Pancreas (tissue), 10 donors: Measurements from ENCODE around the gene CISD2. TPM values are rescaled to one million over a fixed set of nuclear protein-coding genes. Genes with fewer than 3 reads are reported as not detected.

ENCODE experiments used
- ATAC-seq, 4 donors: fragments of 200-7000 bp; cut with Tn5 transposase; one replicate each; pipeline versions ENCODE4 v1.8.0 to v1.9.1; 2020; ENCODE audit warnings: mild to moderate bottlenecking in 4 of 4, moderate library complexity in 4 of 4
- DNase-seq, 6 donors: peaks; one replicate each; pipeline ENCODE4 v3.0.0-alpha.2; 2020
- FAIRE-seq: peaks from 2 replicates; lab custom pipeline; 2012; peaks lifted over from hg19 to GRCh38; lab: Jason Lieb, UNC
- H3K27ac ChIP-seq, 4 donors: fragments of 200-600 bp; sonication (generic); 1 replicate in 3 of 4; 2 replicates in 1 of 4; pipeline versions ENCODE4 v1.5.0 to v1.8.0; 2020
- H3K27me3 ChIP-seq, 4 donors: fragments of 200-600 bp; one replicate each; pipeline ENCODE4 v1.8.0; 2021
- H3K36me3 ChIP-seq, 3 donors: fragments of 200-600 bp; sonication (generic) in 1 of 3; one replicate each; pipeline versions ENCODE4 v1.5.0 to v1.8.0; 2020 to 2021
- H3K4me1 ChIP-seq, 3 donors: fragments of 200-600 bp; one replicate each; pipeline ENCODE4 v1.8.0; 2021
- H3K4me3 ChIP-seq, 4 donors: fragments of 200-600 bp; sonication (generic) in 2 of 4; one replicate each; pipeline versions ENCODE4 v1.5.0 to v1.8.0; 2020 to 2021
- H3K9me3 ChIP-seq, 4 donors: fragments of 200-600 bp; one replicate each; pipeline ENCODE4 v1.8.0; 2021
- WGBS, 2 donors: extraction: QIAGEN DNeasy Blood & Tissue Kit; methylation state at CpG; one replicate each; pipeline ENCODE4 v1.1.7; 2013; 5-methylcytosine and 5-hydroxymethylcytosine counted together
- intact Hi-C, 3 donors: fragments of 100-400 bp; cut with DNase I; formaldehyde crosslinking; loops; one replicate each; pipeline versions ENCODE4 v1.11.1 to v1.14.2; 2022
- polyA plus RNA-seq, 2 donors: library from polyadenylated mRNA; stranded (reverse); fragments of 200-250 nt; gene quantifications; one replicate each; pipeline ENCODE4 v1.2.3, GENCODE V29; 2013
- total RNA-seq, 6 donors: library from RNA; stranded (reverse); fragmentation: NEBNext Ultra II Directional in 4 of 6; extraction: Animal tissue kit (Norgen Biotek cat#: 25700) in 4 of 6; gene quantifications; one replicate each; pipeline versions ENCODE4 v1.2.1 to v1.2.4, GENCODE V29; 2021 to 2023
- TF ChIP-seq, protein P1 (sequence below), 4 donors: fragments of 200-600 bp; sonication (generic) in 3 of 4; IDR thresholded peaks; one replicate each; pipeline versions ENCODE4 v1.5.0 to v1.8.0; 2021; ENCODE audit warnings: antibody characterized with exemption in 4 of 4
- donor health status: healthy with polysubstance abuse.
- donor health status: DM: no; HTN: no; CAD: no; lungs with moderate emphysema.
- donor health status: DM: no; HTN: no; CAD: no.
- donor health status: control.
- donor health status: control.
- donor health status: Bipolar disorder and iron deficiency.
- donor health status: DM: yes; HTN: yes; CAD: no.
- donor health status: DM: no; HTN: no; CAD: no.
- donor health status: DM: no; HTN: no; CAD: no.
- donor health status: DM: yes; HTN: yes; CAD: no.

Gene CISD2
- total and polyA plus RNA-seq, 8 donors, result 10.2 to 23.1 (median 14.4) TPM

DNA sequence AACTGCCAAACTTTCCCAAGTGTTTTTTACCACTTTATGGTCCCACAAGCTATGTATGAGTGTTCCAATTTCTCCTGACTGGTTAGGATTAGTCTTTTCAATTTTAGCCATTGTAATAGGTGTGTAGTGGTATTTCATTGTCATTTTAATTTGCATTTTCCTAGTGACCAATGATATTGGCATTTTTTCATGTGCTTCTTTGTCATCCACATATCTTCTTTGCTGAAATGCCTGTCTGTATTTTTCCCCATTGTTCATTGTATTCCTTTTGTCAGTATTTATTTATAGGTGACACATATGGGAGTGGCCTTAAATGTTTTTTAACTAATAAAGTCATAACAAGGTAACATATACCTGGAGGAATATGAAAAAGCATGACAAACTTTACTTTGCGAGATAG is 32.2 kb upstream of the CISD2 start:
- ATAC-seq (no peak), DNase-seq (no peak), FAIRE-seq (no peak)
- intact Hi-C loops, result no loop called here
- TF ChIP-seq, protein P1, sequence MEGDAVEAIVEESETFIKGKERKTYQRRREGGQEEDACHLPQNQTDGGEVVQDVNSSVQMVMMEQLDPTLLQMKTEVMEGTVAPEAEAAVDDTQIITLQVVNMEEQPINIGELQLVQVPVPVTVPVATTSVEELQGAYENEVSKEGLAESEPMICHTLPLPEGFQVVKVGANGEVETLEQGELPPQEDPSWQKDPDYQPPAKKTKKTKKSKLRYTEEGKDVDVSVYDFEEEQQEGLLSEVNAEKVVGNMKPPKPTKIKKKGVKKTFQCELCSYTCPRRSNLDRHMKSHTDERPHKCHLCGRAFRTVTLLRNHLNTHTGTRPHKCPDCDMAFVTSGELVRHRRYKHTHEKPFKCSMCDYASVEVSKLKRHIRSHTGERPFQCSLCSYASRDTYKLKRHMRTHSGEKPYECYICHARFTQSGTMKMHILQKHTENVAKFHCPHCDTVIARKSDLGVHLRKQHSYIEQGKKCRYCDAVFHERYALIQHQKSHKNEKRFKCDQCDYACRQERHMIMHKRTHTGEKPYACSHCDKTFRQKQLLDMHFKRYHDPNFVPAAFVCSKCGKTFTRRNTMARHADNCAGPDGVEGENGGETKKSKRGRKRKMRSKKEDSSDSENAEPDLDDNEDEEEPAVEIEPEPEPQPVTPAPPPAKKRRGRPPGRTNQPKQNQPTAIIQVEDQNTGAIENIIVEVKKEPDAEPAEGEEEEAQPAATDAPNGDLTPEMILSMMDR (IDR thresholded peaks at IDR 0.05), result no peak
- Histone ChIP-seq H3K36me3 (no peaks in the 10 kb centered on the region), H3K9me3 (no peaks in the 10 kb centered on the region), H3K4me3 (no peak overlapping the region), H3K27ac (no peak overlapping the region), H3K27me3 (no peaks in the 10 kb centered on the region), H3K4me1 (peaks cover 0 to 6% (median 3%) of the 10 kb centered on the region in 3 donors)
- 97 to 100% methylated on average over 1 of the region's 1 CpG for WGBS, 2 donors

DNA sequence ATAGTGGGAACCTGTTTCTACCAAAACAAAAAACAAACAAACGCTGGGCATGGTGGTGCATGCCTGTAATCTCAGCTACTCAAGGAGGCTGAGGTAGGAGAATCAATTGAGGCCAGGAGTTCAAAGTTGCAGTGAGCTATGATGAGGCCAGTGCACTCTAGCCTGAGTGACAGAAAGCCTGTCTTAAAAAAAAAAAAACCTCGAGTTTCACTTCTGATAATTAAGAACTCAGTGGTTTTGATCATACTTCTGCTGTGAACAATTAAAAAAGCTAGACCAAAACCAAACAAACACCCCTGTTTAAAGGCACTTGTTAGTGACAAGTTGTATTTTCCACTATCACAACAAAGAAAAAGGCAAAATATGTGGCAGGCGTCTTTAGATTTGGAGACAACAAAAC is 26.4 kb upstream of the CISD2 start:
- WGBS, 2 donors, result 77 to 84% methylated on average over 3 of the region's 3 CpGs

DNA sequence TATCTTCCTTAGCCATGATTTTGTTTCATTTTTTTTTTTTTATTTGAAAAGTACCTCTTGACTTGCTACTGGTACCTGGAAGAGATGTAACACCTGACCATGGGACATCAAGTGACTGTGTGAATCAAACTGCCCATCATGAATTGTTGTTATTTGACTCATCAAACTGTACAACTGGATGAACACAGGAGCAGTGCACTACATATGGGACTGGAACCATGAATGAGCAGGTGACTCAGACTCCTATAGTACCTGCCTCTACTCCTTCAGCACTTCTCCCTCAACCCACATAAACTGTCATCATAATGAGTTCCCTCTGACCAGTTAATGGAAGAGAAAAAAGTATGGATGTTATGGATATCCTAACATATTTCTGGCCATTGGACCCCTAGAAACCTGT is 25.5 kb upstream of the CISD2 start:
- no peak overlapping the region for H3K27ac ChIP-seq
- H3K27me3 ChIP-seq, result no peaks in the 10 kb centered on the region
- TF ChIP-seq, protein P1 (IDR thresholded peaks at IDR 0.05), result no peak
- intact Hi-C loops, result no loop called here
- H3K9me3 ChIP-seq, result no peaks in the 10 kb centered on the region
- no peaks in the 10 kb centered on the region for H3K4me1 ChIP-seq
- DNase-seq, result no peak
- H3K36me3 ChIP-seq, result no peaks in the 10 kb centered on the region
- no peak for FAIRE-seq
- H3K4me3 ChIP-seq, result no peak overlapping the region
- no peak for ATAC-seq

More for the DNA sequence above, 26.4 kb upstream of the CISD2 start:
- H3K4me3 ChIP-seq, result no peak overlapping the region
- TF ChIP-seq, protein P1 (IDR thresholded peaks at IDR 0.05), result no peak
- DNase-seq, result no peak
- no peak overlapping the region for H3K27ac ChIP-seq
- FAIRE-seq, result no peak
- H3K36me3 ChIP-seq, result no peaks in the 10 kb centered on the region
- no peaks in the 10 kb centered on the region for H3K4me1 ChIP-seq
- intact Hi-C loops, result no loop called here
- no peaks in the 10 kb centered on the region for H3K27me3 ChIP-seq
- no peak for ATAC-seq
- no peaks in the 10 kb centered on the region for H3K9me3 ChIP-seq

DNA sequence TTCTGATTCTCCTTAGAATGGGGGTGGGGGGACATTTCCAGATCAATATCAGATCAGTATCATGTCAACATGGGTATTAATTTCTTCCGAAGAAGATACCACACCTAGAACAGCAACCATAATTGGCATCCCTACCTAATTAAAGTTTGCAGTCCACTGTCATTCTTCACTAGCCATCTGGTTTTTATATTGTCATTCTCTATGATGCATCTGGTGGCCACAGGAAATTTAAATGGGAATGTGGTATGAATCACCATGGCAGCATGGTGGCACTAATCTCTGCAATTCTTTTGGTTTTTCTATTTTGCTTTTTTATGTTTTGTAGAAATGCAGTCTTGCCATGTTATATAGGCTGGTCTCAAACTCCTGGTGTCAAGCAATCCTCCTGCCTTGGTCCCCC is 24.9 kb upstream of the CISD2 start:
- no peak overlapping the region for H3K27ac ChIP-seq
- no peak for ATAC-seq
- H3K4me3 ChIP-seq, result no peak overlapping the region
- no peaks in the 10 kb centered on the region for H3K9me3 ChIP-seq
- no peak for FAIRE-seq
- no peaks in the 10 kb centered on the region for H3K36me3 ChIP-seq
- H3K27me3 ChIP-seq, result no peaks in the 10 kb centered on the region
- 93 to 100% methylated on average over 1 of the region's 1 CpG for WGBS, 2 donors
- intact Hi-C loops, result no loop called here
- TF ChIP-seq, protein P1 (IDR thresholded peaks at IDR 0.05), result no peak
- H3K4me1 ChIP-seq, result no peaks in the 10 kb centered on the region
- DNase-seq, result no peak

DNA sequence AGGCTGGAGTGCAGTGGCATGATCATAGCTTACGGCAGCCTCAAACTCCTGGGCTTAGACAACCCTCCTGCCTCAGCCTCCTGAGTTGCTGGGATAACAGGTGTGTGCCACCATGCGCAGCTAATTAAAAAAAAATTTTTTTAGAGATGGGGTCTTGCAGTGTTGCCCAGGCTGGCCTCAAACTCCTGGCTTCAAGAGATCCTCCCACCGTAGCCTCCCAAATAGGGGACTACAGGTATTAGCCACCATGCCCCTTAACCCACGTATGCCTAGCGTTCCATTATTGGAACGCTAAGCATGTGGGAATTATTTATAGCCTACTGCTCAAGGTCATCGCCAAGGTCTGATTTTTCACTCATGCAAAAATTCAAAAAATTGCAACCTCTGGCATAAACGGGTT is 21.1 kb upstream of the CISD2 start:
- TF ChIP-seq, protein P1 (IDR thresholded peaks at IDR 0.05), result no peak
- Histone ChIP-seq H3K4me3 (no peak overlapping the region), H3K27ac (no peak overlapping the region), H3K9me3 (no peaks in the 10 kb centered on the region), H3K27me3 (no peaks in the 10 kb centered on the region), H3K36me3 (no peaks in the 10 kb centered on the region), H3K4me1 (no peaks in the 10 kb centered on the region)
- no peak for ATAC-seq
- no peak for DNase-seq
- WGBS, 2 donors, result 92 to 93% methylated on average over 8 of the region's 8 CpGs
- intact Hi-C loops, result no loop called here
- no peak for FAIRE-seq
